GM19351 (cell line): ENCODE results near the gene HEATR5A.
A peak's percentile ranks its signal among the peaks of the same experiment; 100 is the strongest.

ENCODE experiments used
- ATAC-seq: cut with Tn5 transposase; IDR thresholded peaks from one replicate; pipeline ENCODE4 v1.9.1; 2021; ENCODE audit warnings: mild to moderate bottlenecking, moderate library complexity; ENCODE audit not compliant: unreplicated experiment

HEATR5A gene

GRCh38 chr14:31428011-31428410 lies 7.7 kb upstream of the HEATR5A start:
- no peak for ATAC-seq

GRCh38 chr14:31426663-31427062 lies 6.3 kb upstream of the HEATR5A start:
- ATAC-seq = no peak

GRCh38 chr14:31425905-31426304 lies 5.6 kb upstream of the HEATR5A start:
- no peak for ATAC-seq

GRCh38 chr14:31421200-31421599 lies 850 bp upstream of the HEATR5A start:
- ATAC-seq = no peak

GRCh38 chr14:31419967-31420318 lies 407 bp downstream of the HEATR5A start:
- peak; percentile 18 for ATAC-seq

GRCh38 chr14:31419179-31419966 lies 977 bp downstream of the HEATR5A start:
- ATAC-seq = no peak

GRCh38 chr14:31418440-31418839 lies 1.9 kb downstream of the HEATR5A start:
- no peak for ATAC-seq

GRCh38 chr14:31414190-31414833 lies 6.0 kb downstream of the HEATR5A start:
- no peak for ATAC-seq

GRCh38 chr14:31411218-31411727 lies 9.1 kb downstream of the HEATR5A start:
- no peak for ATAC-seq

- ATAC-seq = peak; percentile 57
Measured at GRCh38 chr14:31410048-31410650, 10.2 kb downstream of the HEATR5A start.

- no peak for ATAC-seq
Measured at GRCh38 chr14:31408421-31408820, 11.9 kb downstream of the HEATR5A start.

- no peak for ATAC-seq
Measured at GRCh38 chr14:31405599-31406232, 14.6 kb downstream of the HEATR5A start.

GRCh38 chr14:31405106-31405505 lies 15.2 kb downstream of the HEATR5A start:
- no peak for ATAC-seq

- ATAC-seq = no peak
Measured at GRCh38 chr14:31403707-31404106, 16.6 kb downstream of the HEATR5A start.

GRCh38 chr14:31402764-31403439 lies 17.4 kb downstream of the HEATR5A start:
- no peak for ATAC-seq

GRCh38 chr14:31401369-31401932 lies 18.9 kb downstream of the HEATR5A start:
- no peak for ATAC-seq

GRCh38 chr14:31400031-31400638 lies 20.2 kb downstream of the HEATR5A start:
- ATAC-seq = peak; percentile 69

GRCh38 chr14:31395572-31396205 lies 24.7 kb downstream of the HEATR5A start:
- ATAC-seq = no peak

GRCh38 chr14:31395119-31395518 lies 25.2 kb downstream of the HEATR5A start:
- no peak for ATAC-seq
